Measurements from ENCODE around the gene PNLIPRP3. TPM values are rescaled to one million over a fixed set of nuclear protein-coding genes. Genes with fewer than 3 reads are reported as not detected.

Gene PNLIPRP3
- total RNA-seq: not detected

DNA sequence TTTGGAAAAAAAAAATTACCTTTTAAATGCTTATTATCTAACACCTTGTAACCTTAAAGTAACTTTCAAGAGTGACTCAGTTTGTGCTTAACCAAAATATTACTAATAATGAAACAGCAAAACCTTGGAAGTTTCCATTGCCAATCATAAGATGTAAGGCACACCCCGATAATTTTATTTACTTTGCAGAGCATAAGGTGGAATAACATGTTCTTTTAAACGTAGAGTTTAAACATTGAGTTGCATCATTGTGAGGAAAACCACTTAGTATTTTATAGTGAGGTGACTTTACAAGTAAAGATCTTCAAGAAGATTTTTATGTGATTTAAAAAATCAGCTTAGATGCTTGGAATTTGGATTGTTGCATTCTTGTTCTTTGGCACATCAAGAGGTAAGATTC lies at the start of gene PNLIPRP3:
TSS of gene PNLIPRP3 (plus strand) at position 177 of the 400 bp plus-strand sequence. CDS start at position 343, 166 bp downstream.

Small RNA genes within 50 kb of the gene (small RNA-seq; reads per million reads assigned to genes)
- gene SNRPGP6 (ENCODE audit: low replicate concordance): not detected

Other genes with a start within 250 kb of the PNLIPRP3 start
- gene GFRA1, start 154.6 kb upstream of the PNLIPRP3 start, total RNA-seq: 6.3 TPM
- not detected for gene CCDC172, start 103.4 kb upstream of the PNLIPRP3 start, total RNA-seq
- gene PNLIP, start 118.1 kb downstream of the PNLIPRP3 start, total RNA-seq: not detected
- gene PNLIPRP1, start 163.1 kb downstream of the PNLIPRP3 start, total RNA-seq: not detected
- gene PNLIPRP2, start 193.1 kb downstream of the PNLIPRP3 start, total RNA-seq: not detected

Measured in parietal lobe (tissue), 2 donors.